ENCODE results near the gene HIVEP3. TPM values are rescaled to one million over a fixed set of nuclear protein-coding genes. Genes with fewer than 3 reads are reported as not detected.

The HIVEP3 gene
- total RNA-seq, 1 donor from 2014 or later, result 6.5 TPM

DNA sequence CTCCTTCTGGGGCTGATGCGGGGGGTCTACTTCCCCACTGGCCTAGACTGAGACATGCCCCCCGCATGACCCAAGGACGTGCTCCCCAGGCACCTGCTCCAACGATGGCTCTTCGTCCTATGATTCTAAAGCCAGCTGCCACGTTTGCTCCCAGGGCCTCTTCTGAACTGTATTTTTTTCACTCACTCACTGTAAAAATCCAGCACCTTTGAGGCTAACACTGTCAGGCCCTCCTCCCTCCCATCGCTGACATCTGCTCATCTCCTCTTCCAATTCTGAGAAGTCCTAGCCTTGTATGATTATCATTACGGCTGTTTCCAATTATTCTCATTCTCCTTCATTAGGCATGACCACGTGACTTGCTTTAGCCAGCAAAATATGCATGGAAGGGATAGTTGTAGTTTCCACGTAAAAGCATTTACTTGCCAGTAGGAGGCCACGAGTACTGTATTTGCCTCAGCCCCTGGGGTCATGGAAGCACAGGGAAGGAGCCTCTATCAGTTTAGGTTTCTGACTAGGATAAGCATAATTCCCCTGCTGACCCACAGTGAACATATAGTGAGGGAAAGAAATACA lies 415.1 kb downstream of the HIVEP3 start:
- ATAC-seq (no peak), DNase-seq (no peak)
- intact Hi-C loops (cut with micrococcal nuclease), result no loop called here

DNA sequence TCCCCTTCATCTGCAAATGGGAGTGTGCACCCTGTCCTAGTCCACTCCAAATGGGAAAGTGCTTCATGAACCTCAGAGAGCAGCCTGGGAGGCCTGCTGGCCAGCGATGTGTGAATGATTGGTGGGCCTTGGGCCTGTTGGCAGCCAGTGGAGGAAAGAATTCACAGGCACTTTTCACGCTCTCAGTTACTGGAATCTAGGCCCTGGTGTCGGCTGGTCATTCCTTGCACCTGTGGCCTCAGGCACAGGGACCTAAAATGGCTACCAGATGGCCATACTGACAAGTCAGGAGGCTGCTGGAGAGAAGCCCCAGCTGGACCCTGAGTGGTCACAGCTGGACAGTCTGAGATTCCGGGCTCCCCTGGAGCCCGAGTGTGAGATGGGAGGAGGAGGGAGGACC lies 415.8 kb downstream of the HIVEP3 start:
- ATAC-seq (peak; percentile 17), DNase-seq (peak; percentile 62)

DNA sequence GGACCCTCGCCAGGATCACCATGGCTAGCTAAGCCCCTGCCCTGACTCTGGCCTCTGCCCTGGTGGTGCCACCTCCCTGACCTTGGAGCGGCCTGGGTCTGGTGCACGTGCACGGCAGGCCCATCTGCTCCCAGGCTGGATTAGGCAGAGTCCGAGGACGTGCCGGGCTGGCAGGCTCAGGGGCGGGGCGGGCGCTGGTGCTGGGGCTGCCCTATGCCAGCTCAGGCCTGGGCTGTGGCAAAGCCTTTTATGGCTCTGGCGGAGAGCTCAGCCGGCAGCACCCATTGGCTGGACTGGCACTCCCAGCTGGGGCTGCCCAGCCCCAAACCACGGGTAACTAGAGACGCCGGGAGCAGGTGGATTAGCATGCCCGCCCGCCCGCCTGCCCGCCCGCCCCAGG lies 417.1 kb downstream of the HIVEP3 start:
- intact Hi-C loops (cut with micrococcal nuclease), result no loop called here
- DNase-seq (peak; percentile 55), ATAC-seq (no peak)

More for the DNA sequence above, 415.8 kb downstream of the HIVEP3 start:
- intact Hi-C loops (cut with micrococcal nuclease), result no loop called here

DNA sequence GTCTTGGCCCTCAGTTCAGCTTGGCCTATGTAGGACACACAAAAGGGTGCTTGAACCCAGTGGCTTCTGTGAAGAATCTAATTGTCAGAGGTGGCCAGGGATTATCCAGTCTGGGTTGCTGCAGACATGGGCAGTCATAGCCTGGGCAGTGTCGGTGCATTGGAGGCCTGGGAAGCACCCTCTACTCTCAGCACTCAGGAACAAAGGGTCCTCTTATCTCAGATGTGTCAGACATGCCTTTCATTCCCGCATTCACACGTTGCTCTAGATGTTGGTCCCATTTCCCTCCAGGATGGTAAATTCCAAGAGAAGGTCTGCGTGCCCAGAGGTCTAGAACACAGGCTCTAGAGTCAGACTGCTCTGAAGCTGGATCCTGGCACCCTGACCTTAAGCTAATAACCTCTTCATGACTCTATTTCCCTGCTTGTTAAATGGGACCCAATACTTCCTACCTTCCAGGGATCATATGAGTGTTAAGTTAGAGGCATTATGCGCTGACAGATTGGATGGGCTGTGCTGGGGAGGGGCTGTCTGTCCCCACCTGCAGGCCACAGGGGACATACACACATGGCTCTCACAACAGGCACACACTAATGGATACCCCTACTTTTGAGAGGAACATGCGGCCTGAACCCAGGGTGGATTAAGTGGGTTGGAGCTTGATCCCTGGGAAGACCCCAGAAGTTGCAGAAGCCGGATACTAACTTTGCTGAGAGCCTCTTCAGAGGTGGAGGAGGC lies 417.8 kb downstream of the HIVEP3 start:
- ATAC-seq, result no peak
- no peak for DNase-seq
- intact Hi-C loops (cut with micrococcal nuclease), result no loop called here

DNA sequence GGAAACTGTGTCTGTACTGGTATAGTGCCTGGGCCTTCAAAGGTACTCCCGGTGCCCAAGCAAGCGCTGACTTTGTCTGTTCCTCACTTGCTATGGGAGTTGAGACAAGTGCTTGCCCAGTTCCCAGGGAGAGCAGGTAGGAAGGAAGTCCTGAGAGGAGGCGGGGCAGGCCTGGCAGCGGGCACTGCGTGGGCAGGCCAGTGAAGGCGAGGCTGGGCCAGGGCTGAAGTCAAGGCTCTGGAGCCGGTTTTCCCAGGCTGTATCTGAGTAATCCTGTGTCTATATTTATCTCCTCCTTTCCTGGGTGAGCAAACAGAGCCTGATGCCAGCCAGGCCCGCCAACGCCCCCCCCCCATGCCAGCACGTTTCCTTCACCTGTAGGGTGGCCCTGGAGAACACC lies 418.3 kb downstream of the HIVEP3 start:
- peak; percentile 73 for DNase-seq
- intact Hi-C loops (cut with micrococcal nuclease), result no loop called here
- peak; percentile 45 for ATAC-seq

DNA sequence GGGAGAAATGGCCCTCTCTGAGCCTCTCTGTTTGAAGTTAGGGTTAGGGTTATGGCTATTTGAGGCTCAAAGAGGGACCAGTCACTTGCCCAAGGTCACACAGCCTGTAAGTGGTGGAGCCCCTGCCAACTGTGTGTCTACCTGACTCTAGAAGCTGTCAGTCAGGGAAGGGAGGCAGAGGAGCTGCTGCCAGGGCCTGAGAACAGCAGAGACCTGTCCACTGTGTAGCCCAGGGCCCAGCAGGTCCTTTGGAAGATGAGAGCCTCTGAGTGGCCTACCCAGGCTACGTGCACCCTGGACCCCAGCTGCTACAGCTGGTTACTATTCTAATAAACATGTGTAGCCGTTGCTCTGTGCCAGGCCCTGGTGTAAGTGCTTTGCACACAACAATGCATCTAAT lies 419.1 kb downstream of the HIVEP3 start:
- ATAC-seq, result no peak
- intact Hi-C loops (cut with micrococcal nuclease), result no loop called here
- DNase-seq, result peak; percentile 34

DNA sequence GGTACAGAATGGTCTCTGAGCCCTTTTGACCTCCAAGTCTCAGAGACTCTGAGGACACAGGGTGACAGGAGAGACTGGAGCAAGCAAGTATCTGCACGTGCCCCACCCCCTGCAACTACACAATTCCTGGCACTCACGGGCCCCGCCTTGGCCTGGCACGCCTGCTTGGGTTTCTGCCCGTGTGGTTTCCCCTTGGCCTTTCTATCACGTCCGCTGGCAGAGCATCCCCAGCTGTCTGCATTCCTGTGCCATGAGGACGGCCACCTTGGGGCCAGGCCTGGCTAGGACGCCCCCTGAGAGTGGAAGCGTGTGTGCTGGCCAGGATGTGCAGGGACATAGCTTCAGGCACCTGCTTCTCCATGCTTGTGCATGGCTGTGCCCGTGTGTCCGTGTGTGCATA lies 419.9 kb downstream of the HIVEP3 start:
- intact Hi-C loops (cut with micrococcal nuclease), result no loop called here
- ATAC-seq (peak; percentile 54), DNase-seq (peak; percentile 89)

DNA sequence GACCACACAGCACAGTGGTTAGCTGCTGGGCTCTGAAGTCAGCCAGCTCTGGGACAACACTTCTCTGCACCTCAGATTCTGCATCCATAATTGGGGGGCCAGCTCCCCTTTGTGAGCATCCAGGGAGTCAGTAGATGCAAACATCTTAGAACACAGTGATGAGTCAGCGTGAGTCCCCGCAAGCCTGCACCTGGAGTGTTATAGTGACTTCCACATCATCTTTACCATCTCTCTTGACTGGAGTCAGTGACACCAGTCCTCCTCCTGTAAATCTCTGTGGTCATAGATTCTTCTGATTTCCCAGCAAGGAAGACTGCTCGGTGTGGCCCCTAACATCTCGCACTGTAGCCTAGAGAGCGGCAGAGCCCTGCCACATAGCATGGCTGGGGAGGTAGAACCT lies 420.3 kb downstream of the HIVEP3 start:
- intact Hi-C loops (cut with micrococcal nuclease), result no loop called here
- no peak for ATAC-seq

DNA sequence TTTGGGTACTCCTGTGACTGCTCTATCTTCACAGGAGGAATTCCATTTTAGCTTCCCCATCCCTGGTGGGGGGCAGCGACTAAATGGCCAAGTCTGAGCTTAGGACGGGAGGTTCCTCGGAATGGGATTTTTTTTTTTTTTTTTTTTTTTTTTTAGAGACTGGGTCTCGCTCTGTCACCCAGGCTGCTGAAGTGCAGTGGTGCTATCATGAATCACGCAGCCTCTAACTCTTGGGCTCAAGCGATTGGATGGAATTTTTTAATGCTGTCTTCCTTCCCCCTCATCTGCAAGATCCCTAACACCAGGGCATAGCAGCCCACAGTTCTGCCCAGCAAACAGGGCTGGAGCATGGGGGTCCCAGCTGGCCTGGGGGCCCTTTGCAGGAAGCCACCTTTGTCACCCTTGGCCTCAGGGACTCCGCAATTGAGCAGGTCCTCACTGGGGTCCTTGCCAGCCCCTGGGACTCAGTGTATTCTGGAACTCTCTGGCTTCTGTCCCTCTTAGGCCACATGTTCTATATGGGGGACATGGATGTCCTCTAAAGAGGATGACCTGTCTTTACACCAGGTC lies 421.2 kb downstream of the HIVEP3 start:
- intact Hi-C loops (cut with micrococcal nuclease), result no loop called here

More for the DNA sequence above, 420.3 kb downstream of the HIVEP3 start:
- DNase-seq, result no peak

DNA sequence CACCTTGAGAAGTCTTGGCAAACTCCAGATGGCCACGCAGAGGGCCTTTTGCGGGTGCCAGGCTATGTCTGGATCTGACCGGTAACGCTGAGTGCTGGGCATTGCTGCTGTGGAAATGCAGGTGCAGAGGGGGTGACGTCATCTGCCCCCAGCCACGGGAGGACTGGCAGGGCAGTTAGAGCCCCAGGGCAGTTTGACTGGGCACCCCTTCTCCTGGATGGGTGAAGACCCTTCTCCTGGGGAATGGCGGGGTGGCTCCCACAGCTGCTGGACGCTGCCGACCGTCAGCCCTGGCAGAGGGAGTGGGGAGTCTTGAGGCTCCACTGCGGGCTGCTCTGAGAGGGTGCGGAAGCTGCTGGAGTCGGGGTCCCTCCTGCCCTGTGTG lies 421.7 kb downstream of the HIVEP3 start:
- intact Hi-C loops (cut with micrococcal nuclease), result no loop called here
- no peak for ATAC-seq
- DNase-seq, result peak; percentile 31

More for the DNA sequence above, 421.2 kb downstream of the HIVEP3 start:
- ATAC-seq (no peak), DNase-seq (peak; percentile 34)

DNA sequence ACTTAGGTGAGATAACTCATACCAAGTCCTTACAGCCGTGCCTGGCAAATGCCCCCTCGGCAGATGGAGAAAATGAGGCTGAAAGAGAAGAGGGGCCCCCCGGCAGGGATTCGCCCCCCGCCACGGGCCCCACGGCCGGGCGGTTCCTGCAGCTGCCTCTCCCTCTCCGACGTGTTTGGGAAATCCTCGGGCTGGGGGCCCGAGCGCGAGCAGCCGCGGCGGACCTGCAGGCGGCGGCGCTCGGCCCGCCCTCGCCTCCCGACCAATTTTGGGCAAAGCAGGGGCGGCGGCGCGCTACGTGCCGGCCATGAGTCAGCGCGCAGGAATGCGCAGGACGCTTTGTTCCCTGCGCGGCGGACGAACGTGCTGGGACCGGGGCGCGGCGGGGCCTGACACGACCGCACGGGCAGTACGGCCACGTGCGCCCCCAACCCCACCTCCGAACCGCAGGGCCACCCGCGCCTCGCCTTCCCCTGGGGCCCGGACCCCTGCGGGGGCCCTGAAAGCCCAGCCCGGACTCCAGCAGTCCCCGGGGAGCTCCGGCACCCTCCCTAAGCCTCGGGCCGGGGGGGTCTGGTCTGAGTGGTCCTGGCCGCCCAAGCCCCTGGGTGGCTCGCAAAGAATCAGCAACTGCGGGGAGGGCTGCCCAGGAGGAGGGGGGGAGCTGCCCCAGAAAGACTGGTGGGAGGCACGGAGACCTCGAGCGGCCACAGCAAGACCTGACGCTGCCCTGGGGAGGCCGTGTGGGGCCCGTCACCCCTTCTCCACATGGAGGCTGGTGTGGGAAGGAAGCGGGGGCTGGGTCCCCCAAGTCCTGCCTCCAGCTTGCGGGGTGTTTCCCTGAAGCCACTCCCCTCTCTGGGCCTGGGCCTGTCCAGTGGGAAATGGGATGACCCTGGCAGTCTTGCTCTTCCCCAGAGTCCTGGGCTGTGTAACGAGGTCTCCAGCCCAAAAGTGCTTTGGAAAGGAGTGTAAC lies 422.4 kb downstream of the HIVEP3 start:
- intact Hi-C loops (cut with micrococcal nuclease), result no loop called here
- DNase-seq (peak; percentile 96), ATAC-seq (peak; percentile 84)

DNA sequence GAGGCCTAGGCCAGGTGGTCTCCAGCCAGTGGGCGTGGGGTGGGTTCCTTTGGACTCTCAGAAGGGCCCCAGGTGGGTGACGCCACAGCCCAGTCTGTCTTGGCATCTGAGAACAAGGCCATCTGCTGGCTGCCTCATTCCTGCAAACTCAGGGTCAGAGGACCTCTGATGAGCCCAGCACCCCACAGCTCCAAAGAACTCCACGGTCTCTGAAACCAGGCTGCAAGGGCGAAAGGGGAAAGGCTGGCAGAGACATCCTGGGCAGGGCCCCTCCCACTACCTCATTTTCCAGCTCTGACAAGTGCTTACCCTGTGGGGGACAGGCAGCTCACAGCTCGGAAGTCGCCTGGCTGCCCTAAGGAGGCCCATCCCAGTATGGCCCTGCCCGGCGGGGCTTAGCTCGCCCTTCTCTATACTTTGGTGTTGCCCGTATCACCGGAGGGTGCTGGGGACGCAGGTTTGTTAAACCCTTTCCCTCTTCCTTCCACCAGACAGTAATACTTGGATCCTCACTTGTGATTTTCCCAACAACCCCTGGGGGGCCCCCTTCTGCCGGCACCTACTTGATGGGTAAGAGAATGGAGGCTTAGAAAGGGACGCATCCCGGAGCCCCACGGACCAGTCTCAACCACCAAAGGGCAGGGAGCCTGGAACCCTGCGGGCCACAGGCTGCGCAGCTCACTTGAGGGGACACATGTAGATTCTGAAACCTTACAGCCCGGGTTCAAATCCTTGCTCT lies 423.3 kb downstream of the HIVEP3 start:
- intact Hi-C loops (cut with micrococcal nuclease), result no loop called here
- peak; percentile 2 for ATAC-seq
- DNase-seq, result peak; percentile 46

DNA sequence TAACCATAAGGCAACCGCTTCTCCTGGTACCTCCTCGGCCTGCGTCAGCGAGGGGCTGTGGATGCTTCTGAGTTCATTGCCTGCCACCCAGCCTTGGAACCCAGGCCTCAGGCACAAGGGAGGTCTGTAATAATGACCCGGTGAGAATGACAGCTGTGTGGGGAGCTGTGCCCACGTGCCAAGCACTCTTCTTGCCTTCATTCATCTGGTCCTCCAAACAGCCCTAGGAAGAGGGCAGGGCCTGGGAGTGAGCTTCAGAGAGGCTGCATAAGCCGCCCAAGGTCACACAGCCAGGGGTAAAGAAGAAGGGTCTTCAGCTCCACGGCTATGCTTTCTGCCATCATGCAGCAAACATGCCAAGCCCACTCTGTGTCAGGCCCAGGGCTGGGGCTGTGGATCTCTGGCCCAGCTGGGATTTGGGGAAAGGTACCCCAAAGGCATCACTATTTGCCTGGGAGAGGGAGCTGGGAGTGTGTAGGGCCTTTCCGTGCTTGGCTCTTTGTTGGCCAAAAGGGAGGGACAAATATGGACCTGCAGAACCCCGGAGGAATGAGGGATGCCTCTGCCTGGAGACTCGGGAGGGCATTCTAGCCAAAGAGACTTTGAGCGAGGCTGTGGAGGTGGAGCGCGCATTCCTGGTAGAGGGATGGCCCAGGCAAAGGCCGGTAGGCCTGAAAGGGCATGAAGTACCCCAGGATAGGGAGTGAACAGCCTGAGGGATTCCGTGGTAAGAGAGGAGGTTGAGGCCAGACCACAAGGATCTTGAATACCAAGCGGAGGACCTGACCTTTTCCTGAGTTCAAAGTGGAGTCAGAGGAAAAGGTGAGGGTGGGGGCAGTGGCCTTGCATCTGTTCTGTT lies 424.1 kb downstream of the HIVEP3 start:
- intact Hi-C loops (cut with micrococcal nuclease), result no loop called here
- no peak for ATAC-seq
- DNase-seq, result no peak

DNA sequence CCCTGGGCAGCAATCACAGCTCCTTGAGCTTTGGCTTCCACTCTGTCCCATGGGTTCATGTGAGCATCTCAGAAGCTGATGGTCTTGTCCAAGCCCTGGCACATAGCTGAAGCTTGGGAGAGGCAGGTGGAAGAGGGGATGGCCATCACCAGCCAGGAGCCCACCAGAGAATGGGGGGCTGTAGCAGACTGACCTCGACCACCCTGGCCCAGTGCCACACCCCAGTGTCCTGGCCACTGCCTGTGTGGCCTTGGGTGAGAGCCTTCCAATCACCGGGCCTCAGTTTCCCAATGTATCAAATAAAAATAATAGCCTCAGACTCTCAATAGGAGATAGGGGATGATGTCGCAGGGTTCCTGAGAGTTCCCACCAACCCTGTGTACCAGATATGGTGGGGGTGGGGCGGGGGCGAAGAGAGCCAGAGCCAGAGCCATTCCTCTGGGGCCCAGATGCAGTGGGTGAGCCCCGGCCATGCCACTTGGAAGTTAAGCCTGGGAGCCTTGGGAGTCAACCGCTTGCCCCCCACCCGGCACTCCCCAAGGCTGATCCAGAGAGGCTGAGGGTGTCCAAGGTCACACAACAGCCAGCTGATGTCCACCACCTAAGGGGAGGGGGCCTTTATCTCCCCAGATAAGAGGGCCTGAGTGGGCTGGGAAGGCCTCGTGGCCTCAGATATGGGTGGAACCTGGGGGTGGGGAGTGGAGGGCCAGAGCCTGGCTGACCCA lies 424.9 kb downstream of the HIVEP3 start:
- intact Hi-C loops (cut with micrococcal nuclease), result no loop called here
- DNase-seq (peak; percentile 28), ATAC-seq (no peak)

DNA sequence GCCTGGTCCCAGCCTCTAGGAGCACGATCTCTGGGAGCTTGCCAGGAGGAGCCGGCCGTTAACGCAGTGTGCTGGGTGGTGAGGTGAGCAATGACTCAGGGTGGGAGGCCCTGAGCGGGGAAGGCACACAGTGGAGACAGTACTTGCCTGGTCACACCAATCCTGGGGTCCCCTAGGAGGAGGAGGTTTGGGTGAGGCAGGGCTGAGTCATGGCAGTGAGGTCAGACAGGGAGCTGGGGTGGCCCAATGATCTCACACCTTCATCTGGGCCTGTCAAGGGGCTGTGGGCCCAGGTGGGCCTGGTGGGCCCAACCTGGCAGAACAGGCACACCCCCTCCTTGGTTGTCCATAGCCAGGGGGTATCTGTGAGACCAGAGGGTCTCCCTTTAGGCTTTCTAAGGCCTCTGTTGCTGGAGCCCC lies 425.6 kb downstream of the HIVEP3 start:
- ATAC-seq, result no peak
- peak; percentile 34 for DNase-seq
- intact Hi-C loops (cut with micrococcal nuclease), result no loop called here

DNA sequence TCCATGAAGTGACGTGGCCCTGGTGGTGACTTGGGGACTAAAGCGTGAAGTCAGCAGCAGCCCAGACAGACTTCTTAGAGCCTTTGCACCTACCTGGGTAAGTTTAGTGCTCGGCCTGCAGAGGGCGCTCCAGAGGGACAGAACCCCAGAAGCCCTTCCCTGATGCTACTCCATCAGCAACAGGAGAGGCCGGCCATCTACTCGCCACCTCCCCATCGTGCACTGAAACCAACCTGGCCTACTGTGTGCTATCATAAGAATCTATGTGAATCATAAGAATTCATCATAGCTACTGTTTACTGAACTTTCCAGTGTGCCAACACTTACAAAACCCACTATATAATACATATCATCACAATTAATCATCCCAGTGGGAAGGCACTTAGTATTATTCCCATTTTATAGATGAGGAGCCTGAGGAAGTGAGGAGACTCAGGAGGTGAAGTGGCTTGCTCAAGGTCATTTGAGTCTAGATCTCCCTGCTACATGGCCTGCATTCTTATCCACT lies 426.3 kb downstream of the HIVEP3 start:
- ATAC-seq, result no peak
- DNase-seq, result peak; percentile 32
- intact Hi-C loops (cut with micrococcal nuclease), result no loop called here

DNA sequence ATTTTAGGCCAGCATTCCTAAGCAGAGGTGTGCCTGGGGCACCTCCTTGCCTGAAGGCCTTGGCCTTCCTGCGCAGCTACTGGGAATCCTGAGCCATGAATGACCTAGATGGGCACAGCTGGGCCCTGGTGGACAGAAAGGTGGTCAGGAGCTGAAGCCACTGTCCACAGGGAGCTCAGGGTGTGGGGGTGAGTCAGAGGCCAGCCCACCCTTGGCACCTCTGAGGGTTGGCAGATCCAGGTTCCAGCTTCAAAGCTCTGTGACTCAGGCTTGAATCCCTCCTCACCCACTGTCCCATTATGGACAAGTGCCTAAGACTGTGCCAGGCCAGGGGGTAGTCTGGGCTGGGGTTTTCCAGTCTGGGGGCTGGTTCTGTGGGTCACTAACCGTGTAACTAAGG lies 427.8 kb downstream of the HIVEP3 start:
- ATAC-seq, result no peak
- DNase-seq, result no peak
- intact Hi-C loops (cut with micrococcal nuclease), result no loop called here
